Ovary (tissue), 3 donors: ENCODE data around the gene ATF6.

ENCODE experiments used
- CTCF ChIP-seq, 3 donors: fragments of 450-650 bp in 2 of 3; fragments of 200-600 bp in 1 of 3; IDR thresholded peaks; one replicate each; pipeline versions ENCODE4 v1.5.1 to v1.8.0; 2016 to 2022; ENCODE audit warnings: antibody characterized with exemption in 3 of 3, mild to moderate bottlenecking in 1 of 3
- EP300 ChIP-seq: sonication (generic); formaldehyde crosslinking; IDR thresholded peaks from one replicate; pipeline ENCODE4 v1.6.1; 2017; ENCODE audit warnings: antibody characterized with exemption
- POLR2A ChIP-seq: fragments of 450-650 bp; IDR thresholded peaks from one replicate; pipeline ENCODE4 v1.6.1; 2017; ENCODE audit warnings: antibody characterized with exemption, mild to moderate bottlenecking, moderate library complexity
- donor health status: DM: no; HTN: no; CAD: no.

- TF ChIP-seq CTCF (IDR thresholded peaks at IDR 0.05), result no peak
- no peak for TF ChIP-seq EP300
- no peak for TF ChIP-seq POLR2A
Observed at GRCh38 chr1:161982917-161983316, 216.8 kb downstream of the ATF6 start.
